GM18951 (cell line): ENCODE data around the gene SLC25A48.

ENCODE experiments used
- POLR2A ChIP-seq: IDR thresholded peaks from 4 replicates; pipeline ENCODE4 v1.6.1; 2011; ENCODE audit warnings: mild to moderate bottlenecking; ENCODE audit not compliant: insufficient read length, insufficient read depth; ENCODE audit errors: extremely low read depth
- in situ Hi-C: fragments of 300-500 bp; cut with MboI; formaldehyde crosslinking; loops from one replicate; pipeline ENCODE4 v1.12.0; 2022; ENCODE audit warnings: low sequenced_read_pairs, mixed read lengths, inconsistent platforms; ENCODE audit not compliant: unreplicated experiment

SLC25A48 gene

GRCh38 chr5:135832941-135833920 lies 1.2 kb upstream of the SLC25A48 start:
- in situ Hi-C loops = loop anchor here (25.0 kb wide), 1 partner anchor 271 kb away; no protein-coding TSS in a partner anchor
- TF ChIP-seq POLR2A = no peak

GRCh38 chr5:135833961-135834638 lies 363 bp upstream of the SLC25A48 start:
- no peak for TF ChIP-seq POLR2A

DNA sequence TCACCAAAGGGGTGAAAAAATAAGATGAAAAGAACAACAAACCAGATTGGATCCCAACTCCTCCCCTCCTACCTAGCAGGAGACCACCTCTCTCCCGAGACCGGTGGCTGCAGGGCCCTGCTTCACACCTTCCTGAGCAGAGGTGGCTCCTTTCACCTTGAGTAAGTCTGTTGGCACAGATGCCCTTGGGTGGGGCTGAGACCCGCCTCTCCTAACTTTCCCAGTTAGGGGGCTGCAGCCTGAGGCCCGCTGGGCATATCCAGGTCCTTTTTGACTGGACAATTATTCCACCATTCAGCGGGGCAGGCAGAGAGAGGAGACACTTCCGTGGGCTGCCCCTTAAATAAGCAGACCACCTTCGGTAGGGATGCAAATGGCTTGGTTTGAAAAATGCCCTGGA lies 1.3 kb downstream of the SLC25A48 start:
- no peak for TF ChIP-seq POLR2A
- in situ Hi-C loops = loop anchor here (25.0 kb wide), 1 partner anchor 273 kb away; no protein-coding TSS in a partner anchor

More at GRCh38 chr5:135833961-135834638, 363 bp upstream of the SLC25A48 start:
- in situ Hi-C loops = loop anchor here (25.0 kb wide), 1 partner anchor 272 kb away; no protein-coding TSS in a partner anchor

GRCh38 chr5:135838395-135838794 lies 3.9 kb downstream of the SLC25A48 start:
- in situ Hi-C loops = loop anchor here (25.0 kb wide), 1 partner anchor 276 kb away; no protein-coding TSS in a partner anchor

DNA sequence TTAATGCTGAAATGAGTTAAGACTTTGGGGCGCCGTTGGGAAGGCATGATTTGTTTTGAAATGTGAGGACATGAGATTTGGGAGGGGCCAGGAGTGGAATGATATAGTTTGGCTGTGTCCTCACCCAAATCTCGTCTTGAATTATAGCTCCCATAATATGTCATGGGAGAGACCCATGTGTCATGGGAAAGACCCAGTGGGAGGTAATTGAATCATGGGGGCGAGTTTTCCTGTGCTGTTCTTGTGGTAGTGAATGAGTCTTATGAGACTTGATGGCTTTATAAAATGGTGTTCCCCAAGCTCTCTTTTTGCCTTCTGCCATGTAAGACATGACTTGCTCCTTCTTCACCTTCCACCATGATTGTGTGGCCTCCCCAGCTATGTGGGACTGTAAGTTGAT lies 5.1 kb downstream of the SLC25A48 start:
- in situ Hi-C loops = loop anchor here (25.0 kb wide), 1 partner anchor 277 kb away; no protein-coding TSS in a partner anchor

DNA sequence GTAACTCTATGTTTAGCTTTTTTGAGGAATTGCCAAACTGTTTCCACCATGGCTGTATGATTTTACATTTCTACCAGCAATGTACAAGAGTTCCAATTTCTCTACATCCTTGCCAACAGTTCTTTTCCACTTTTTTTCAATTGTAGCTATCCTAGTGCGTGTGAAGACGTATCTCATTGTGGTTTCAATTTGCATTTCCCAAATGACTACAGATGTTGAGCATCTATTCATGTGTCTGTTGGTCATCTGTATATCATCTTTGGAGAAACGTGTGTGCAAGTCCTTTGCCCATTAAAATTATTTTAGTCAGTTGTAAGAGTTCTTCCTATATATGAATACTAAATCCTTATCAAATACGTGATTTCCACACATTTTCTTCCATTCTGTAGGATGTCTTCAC lies 6.5 kb downstream of the SLC25A48 start:
- in situ Hi-C loops = loop anchor here (25.0 kb wide), 1 partner anchor 279 kb away; no protein-coding TSS in a partner anchor

More for the DNA sequence above, 5.1 kb downstream of the SLC25A48 start:
- no peak for TF ChIP-seq POLR2A

DNA sequence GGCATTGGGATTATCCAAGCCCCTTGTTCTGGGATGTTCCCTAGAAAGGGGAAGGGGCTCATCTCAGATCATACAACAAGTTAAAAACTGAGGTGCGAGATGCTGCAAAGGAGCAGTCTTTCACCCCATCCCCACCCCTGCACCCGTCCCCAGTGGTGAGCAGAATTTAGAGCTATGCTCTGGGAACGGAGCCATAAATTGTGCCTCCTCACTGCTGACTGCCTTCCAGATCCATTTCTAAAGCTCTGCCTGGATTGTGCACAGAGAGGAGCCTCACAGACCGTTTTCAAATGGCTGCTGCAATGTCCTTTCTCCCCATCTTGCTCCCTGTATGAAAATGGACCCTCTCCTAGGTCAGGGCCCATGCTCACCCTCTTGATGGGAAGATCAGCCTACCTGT lies 8.3 kb downstream of the SLC25A48 start:
- in situ Hi-C loops = loop anchor here (25.0 kb wide), 1 partner anchor 280 kb away; no protein-coding TSS in a partner anchor
- no peak for TF ChIP-seq POLR2A

More for the DNA sequence above, 6.5 kb downstream of the SLC25A48 start:
- no peak for TF ChIP-seq POLR2A

- no peak for TF ChIP-seq POLR2A
- in situ Hi-C loops = loop anchor here (25.0 kb wide), 1 partner anchor 281 kb away; no protein-coding TSS in a partner anchor
Measured at GRCh38 chr5:135843571-135844337, 9.3 kb downstream of the SLC25A48 start.

GRCh38 chr5:135846311-135846710 lies 11.8 kb downstream of the SLC25A48 start:
- in situ Hi-C loops = loop anchor here (25.0 kb wide), 1 partner anchor 284 kb away; no protein-coding TSS in a partner anchor
- TF ChIP-seq POLR2A = no peak

GRCh38 chr5:135847976-135848375 lies 13.5 kb downstream of the SLC25A48 start:
- no peak for TF ChIP-seq POLR2A
- in situ Hi-C loops = loop anchor here (25.0 kb wide), 1 partner anchor 286 kb away; no protein-coding TSS in a partner anchor

DNA sequence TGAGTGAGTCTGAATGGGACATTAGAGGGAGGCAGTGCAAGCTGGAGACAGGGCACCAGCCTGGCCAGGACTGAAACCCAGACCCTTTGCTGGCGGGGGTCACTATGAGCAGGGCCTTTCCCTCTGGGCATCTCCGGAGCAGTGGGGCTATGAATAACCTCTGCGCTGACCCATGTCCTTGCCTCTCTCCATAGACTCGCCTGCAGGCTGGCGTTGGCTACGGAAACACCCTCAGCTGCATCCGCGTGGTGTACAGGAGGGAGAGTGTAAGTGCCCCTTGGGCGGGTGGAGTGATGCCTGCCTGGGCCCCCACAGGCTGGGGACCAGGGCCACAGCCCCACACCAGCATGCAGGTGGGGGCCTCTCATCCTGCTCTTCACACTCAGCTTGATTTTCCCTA lies 15.8 kb downstream of the SLC25A48 start:
- no peak for TF ChIP-seq POLR2A
- in situ Hi-C loops = no loop called here

DNA sequence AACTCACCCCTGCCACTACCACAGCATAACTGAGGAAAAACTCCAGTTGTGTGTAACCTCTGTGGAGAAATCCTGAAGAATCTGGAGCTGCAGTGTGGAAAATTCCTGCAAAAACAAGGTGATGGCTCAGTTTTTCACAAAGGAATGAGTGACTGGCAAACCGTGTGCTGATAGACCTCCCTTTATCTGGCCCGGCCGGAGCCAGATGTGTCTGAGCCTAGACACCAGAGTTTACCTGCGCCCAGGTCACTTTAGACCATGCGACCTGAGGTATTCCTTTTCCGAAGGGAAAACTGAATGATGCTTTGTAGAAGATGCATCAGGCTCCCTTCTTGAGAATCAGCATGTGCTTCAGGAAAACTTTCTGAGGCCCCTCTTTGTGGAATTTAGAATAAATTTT lies 16.2 kb downstream of the SLC25A48 start:
- no peak for TF ChIP-seq POLR2A
- in situ Hi-C loops = no loop called here
